KBM-7 (cell line): ENCODE data around the gene METTL24.
A peak's percentile ranks its signal among the peaks of the same experiment; 100 is the strongest.

ENCODE experiments used
- DNase-seq: peaks from one replicate; pipeline ENCODE4 v3.0.0-alpha.2; 2015
- in situ Hi-C: fragments of 300-500 bp; cut with MboI; formaldehyde crosslinking; loops from 2 replicates; pipeline ENCODE4 v1.14.3; 2020; ENCODE audit warnings: low sequenced_read_pairs, low pct_unique_long_range_greater_than_20kb, mixed read lengths

Gene METTL24

GRCh38 chr6:110341663-110342596, 16.2 kb downstream of the METTL24 start:
- in situ Hi-C loops = no loop called here
- peak; percentile 16 for DNase-seq

GRCh38 chr6:110341067-110341466, 17.1 kb downstream of the METTL24 start:
- no peak for DNase-seq

DNA sequence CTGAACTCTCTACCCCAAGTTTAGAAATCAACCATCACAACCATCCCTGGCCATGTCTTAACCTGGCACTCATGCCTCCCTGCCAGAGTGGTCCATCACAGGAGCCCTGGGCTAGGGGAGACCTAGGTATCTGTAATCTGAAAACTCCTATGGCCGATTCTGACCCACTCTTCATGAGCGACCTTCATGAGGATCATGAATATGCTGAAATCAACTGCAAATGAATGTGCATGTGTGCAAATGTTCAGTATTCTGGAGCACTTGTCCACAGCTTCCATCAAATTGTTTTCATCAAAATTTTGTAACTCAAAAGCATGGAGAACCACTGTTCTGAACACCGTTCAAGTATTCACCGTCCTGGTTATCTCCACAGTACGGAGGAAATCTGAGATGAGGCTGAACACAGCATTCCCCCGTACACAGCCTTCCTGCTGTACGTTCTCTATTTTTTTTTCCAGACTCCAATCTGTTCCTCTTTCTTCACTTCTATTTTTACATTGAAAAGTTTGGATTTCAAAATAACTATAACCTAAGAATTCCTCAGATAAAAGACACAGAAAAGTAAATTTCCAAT, 17.7 kb downstream of the METTL24 start:
- in situ Hi-C loops = no loop called here

More at GRCh38 chr6:110341067-110341466, 17.1 kb downstream of the METTL24 start:
- in situ Hi-C loops = no loop called here

DNA sequence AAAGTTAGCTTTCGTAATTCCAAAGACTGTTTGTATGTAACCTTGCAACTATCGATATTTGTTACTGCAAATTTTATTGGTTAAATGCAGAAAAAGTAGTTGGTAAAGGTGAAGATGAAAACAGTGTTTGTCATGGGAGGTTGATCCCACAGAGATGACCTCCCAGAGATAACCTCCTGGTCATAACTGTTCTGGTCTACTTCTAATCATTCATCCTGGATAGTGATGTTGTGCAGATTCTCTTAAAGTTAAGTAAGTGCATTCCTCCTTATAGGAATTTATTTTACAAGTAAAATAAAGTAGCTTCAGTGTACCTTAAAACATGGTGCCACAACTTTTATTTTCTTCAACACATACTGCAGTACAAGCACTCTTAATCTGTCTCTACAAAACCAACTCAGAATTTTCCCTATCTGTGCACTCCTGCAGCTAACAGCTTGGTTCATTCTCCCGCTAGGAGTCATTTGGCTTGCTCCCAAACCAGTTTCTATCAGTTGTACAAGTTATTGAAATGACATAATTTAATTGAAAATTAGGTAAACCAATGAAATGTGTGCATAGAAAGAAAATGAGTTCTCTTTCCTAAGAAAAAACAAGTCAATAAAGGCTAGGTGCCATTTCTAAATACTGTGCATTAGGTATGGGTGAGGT, 19.2 kb downstream of the METTL24 start:
- in situ Hi-C loops = no loop called here
- no peak for DNase-seq

More for the DNA sequence above, 17.7 kb downstream of the METTL24 start:
- DNase-seq = no peak

- in situ Hi-C loops = no loop called here
- DNase-seq = no peak
Measured at GRCh38 chr6:110337486-110337885, 20.7 kb downstream of the METTL24 start.

DNA sequence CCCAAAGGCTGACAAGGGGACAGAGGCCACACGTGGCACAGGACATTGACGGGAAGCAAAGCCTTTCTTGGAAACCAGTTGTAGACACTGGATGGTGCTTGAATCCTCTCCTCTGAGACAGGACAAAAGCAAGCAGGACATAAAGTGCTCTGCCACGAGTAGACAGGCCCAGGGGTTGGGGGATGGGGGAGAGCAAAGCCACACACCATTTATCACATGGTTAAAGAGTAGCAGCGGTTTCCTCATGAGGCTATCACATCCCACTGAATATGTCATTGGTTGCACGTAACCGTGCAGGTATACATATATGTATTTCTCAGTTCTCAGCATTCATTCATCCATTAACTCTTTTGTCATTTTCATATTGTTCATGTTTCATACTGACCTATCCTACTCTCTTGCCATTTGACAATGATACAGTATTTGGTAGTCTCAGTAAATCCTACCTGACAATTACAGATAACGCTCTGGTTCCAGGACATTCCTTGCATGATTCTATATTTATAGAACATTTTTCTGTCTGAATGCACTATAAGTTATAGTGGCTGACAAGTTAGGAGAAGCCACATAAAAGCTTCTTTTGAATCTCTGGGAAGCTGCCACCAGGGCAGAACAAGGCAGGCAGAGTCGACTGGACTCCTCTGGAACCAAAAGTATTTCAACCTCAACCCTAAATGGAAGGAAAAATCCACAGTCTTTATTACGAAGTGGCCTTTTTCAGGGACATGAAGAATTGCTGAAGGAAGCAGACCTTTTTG, 23.5 kb downstream of the METTL24 start:
- in situ Hi-C loops = no loop called here
- DNase-seq = no peak

DNA sequence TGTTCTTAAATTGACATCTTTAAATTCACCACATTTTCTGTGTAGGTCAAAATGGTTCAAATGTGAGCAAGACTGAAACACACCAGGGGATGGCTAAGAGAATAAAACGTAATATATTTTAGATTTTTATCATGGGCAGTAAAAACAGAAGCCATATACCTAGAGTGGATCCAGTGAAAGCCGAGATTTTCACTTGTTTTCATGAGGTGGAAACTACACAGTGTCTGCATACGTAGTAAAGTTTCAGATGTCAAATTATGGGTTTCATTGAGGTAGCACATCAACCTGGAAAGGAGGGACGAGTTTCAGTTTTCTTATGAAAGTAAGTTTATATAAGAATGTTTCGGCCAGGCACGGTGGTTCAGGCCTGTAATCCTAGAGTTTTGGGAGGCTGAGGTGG, 25.9 kb downstream of the METTL24 start:
- DNase-seq = no peak
- in situ Hi-C loops = no loop called here

GRCh38 chr6:110331816-110332215, 26.3 kb downstream of the METTL24 start:
- in situ Hi-C loops = no loop called here
- no peak for DNase-seq

DNA sequence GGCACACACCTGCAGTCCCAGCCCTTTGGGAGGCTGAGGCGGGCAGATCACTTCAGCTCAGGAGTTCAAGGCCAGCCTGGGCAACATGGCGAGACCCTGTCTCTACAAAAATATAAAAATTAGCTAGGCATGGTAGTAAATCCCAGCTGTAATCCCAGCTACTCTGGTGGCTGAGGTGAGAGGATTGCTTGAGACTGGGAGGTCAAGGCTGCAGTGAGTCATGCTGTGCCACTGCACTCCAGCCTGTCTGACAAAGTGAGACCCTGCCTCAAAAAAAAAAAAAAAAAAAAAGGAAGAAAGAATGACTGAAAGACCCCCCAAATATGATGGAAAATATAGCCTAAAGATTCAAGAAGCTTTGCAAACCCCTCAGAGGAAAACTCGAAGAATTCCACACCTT, 26.8 kb downstream of the METTL24 start:
- no peak for DNase-seq
- in situ Hi-C loops = no loop called here

DNA sequence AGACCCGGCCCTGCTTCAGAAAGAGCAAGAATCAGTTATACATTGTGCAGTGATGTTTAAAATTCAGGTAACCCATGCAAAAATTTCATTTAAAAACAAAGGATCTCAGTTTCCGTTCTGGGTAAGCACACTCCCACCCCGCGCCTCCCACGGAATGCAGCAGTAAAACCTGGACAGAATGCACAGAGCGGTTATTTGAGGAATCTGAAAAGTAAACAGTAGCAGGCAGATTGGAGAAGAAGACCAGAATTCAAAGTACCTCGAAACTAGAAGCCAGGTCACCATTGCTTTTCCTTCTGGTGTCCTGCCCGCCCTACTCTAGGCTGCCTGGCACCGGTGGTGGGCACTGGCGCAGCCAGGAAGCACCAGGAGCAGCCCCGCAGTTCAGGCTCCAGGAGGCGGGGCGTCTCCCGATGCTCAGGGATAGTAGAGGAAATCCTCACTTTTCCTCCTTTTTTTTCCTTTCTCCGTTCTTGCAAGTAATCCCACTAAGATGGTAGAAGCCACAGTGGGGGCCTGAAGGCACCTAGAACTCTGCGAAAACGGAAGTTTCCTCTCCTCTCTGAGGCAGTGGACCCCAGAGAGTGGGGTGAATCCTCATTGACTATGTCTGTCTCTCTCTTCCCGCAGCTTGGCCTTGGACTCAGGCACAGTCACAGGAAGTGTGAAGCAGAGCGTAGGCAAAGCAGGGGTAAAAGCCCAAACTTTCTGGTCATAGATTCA, 28.3 kb downstream of the METTL24 start:
- in situ Hi-C loops = no loop called here
- no peak for DNase-seq

DNA sequence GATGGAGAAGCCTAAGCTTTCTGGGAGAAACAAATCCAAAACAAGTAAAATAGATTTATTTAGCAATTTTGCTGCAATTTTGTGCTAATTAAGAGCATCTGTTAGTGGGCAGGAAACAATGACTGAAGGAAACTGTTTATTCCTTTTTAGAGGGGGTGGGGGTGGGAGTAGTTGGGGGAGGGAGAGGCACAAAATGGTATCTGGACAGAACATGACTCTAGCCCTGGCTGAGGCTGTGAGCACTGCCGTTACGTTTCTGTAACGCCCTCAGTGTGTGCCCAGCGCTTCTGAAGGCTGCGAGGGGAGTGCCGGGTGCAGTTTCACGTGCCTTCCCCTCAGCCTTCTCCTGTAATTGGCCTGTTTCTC, 28.8 kb downstream of the METTL24 start:
- in situ Hi-C loops = no loop called here
- no peak for DNase-seq

DNA sequence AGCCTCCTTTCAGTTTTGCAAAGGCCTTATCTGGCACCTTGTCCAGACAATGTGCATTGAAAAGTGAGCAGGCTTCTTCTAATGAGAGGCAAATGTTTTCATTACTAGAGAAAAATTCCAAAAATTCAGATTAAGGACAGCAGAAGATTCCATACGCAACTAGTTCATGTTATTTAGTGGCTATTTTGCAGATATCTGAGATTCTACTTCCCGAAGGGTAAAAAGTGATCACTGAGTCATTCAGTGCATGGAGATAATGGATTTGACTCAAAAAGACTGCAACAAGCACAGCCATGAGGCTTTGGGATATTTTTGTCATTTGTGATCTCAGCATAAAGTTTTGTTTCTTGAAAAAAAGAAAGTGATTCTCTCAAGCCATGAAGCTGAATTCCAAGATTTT, 29.9 kb downstream of the METTL24 start:
- DNase-seq = no peak
- in situ Hi-C loops = no loop called here

DNA sequence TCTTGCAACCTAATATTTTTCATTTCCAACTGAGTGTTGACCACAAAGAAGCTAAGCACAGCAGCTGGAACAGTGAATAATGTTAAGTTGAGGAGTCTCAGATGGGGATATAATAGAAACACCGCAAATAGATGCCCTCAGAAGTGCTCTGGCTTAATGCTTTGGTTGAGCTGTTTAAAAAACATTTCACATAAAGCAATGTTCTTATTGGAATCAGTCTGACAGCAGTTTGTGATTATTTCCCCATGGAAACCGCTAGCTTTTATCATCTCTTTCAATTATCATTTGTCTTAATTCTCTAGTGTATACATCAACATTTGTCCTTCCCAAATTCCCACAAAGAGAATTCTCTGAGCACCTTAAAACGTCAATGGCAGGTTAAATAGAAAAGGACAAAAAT, 30.8 kb downstream of the METTL24 start:
- DNase-seq = no peak
- in situ Hi-C loops = no loop called here

DNA sequence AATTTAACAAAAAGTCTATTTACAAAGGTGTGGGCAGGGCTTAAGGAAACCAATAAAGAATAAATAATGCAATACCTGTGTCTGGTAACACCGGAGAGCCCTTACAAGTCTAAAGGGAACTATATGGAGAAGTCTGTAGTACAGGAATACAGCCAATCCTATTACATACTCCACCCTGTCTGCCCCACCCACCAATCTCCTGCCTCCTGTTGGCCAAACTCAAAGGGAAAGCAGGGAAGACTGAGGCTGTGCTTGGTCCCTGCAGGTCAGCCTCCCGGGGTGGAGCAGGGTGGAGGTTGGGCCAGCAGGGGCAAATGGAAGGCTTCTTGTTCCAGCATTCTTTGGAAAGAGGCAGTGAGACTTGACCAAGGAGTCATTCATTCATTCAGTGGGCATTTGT, 31.5 kb downstream of the METTL24 start:
- no peak for DNase-seq
- in situ Hi-C loops = no loop called here

DNA sequence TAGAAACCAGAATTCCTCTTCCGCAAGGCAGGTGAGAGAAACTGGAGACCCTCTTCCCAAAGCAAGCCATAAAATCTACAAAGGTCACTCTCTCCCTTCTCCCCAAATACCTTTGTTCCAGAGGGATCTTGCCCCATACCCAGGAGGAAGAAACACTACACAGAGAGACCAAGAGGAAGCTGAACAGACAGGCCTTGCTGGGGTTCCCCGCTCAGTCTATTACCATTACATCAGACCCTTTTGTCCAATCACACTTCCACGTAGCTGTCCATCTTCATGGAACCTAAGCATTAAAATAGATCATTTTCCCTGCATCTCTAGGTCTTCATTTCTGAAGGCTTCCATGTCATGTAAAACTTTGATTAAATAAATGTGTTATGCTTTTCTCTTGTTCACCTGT, 32.1 kb downstream of the METTL24 start:
- no peak for DNase-seq
- in situ Hi-C loops = no loop called here

- no peak for DNase-seq
Measured at GRCh38 chr6:110325197-110325596, 33.0 kb downstream of the METTL24 start.

DNA sequence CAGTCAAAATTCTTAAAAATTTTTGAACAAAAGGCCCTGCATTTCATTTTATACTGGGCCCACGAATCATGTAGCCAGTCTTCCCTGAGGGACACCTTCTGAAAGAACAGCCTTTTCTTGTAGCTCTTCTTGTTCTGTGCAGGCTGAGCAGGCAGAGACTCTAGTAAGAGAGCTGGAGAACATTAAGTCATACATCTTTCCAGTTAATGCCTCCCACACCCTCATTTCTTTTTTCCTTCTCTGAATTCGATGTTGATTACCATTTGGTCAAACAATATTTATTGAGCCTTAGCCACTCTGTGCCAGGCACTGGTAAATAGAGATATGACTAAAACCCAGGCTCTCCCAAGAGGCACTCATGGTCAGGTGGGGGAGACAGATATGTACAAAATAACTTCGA, 33.6 kb downstream of the METTL24 start:
- in situ Hi-C loops = no loop called here
- DNase-seq = no peak

More at GRCh38 chr6:110325197-110325596, 33.0 kb downstream of the METTL24 start:
- in situ Hi-C loops = no loop called here

GRCh38 chr6:110323258-110323657, 34.9 kb downstream of the METTL24 start:
- no peak for DNase-seq
- in situ Hi-C loops = no loop called here

DNA sequence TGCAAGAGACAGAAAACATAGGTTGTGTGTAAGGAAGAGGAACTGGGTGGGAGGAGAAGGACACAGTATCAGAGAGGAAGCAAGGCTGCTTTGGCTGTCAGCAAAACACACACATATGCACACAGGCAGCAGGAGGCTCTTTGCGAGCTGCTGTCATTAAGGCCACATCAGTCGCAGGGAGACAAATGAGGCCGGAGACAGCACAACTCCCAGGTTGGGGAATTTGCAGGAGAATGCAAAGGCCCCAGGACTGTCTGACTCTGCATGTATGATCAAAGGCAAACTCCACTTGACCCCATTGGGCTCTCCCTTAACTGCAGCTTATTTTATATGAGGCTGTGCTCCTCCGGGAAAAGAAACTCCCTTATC, 35.3 kb downstream of the METTL24 start:
- DNase-seq = peak; percentile 76
- in situ Hi-C loops = no loop called here
